HCT116 (cell line): Measurements from ENCODE around the gene CYP3A5. TPM values are rescaled to one million over a fixed set of nuclear protein-coding genes. Genes with fewer than 3 reads are reported as not detected.

ENCODE experiments used
- ATAC-seq: fragments of 200-7000 bp; cut with Tn5 transposase; 2 replicates; pipeline ENCODE4 v1.9.1; 2020; ENCODE audit warnings: mild to moderate bottlenecking, moderate library complexity
- BruUV-seq: library from RNA; stranded (reverse); fragments of 400-500 nt; replicated peaks from 2 replicates; lab custom pipeline; 2021; lab: Mats Ljungman, UMichigan
- CTCF ChIA-PET: fragments of 300-600 bp; sonication (Branson Sonifier 250); formaldehyde crosslinking; loops from one replicate; lab custom pipeline; 2021; ENCODE audit warnings: antibody characterized with exemption; lab: Charles Lee
- POLR2A ChIA-PET: fragments of 300-600, 350-600 bp; sonication (Branson Sonifier 250); formaldehyde crosslinking; loops from one replicate; lab custom pipeline; 2021; ENCODE audit warnings: antibody characterized with exemption; lab: Charles Lee
- RAD21 ChIA-PET, 2 experiments: fragments of 300-600 bp; sonication (Branson Sonifier 250); formaldehyde crosslinking; loops; one replicate each; lab custom pipeline; 2023; ENCODE audit warnings: low total read pairs in 2 of 2; ENCODE audit not compliant: uncharacterized antibody in 2 of 2, unreplicated experiment in 2 of 2, low non-redundant PET in 1 of 2; lab: Charles Lee
- DNase-seq: peaks from one replicate; pipeline ENCODE4 v3.0.0-alpha.2; 2010; ENCODE audit warnings: low read depth, low spot score
- H2AFZ ChIP-seq: fragments of 200-600 bp; shearing (Covaris generic), sonication (generic); 2 replicates; pipeline ENCODE4 v1.6.1; 2017; ENCODE audit warnings: low read depth, mixed run types, mixed read lengths, antibody characterized with exemption, low read length; ENCODE audit not compliant: poor library complexity, severe bottlenecking
- H3K27ac ChIP-seq: 2 replicates; pipeline ENCODE4 v1.5.1; 2012; ENCODE audit warnings: low read depth, low read length
- H3K27me3 ChIP-seq: fragments of 200-600 bp; sonication (generic); 2 replicates; pipeline ENCODE4 v1.6.1; 2016; ENCODE audit warnings: mixed run types, low read length, mixed read lengths; ENCODE audit not compliant: insufficient read depth
- H3K36me3 ChIP-seq, 2 experiments: fragments of 200-500 bp in 1 of 2; fragments of 200-600 bp in 1 of 2; sonication (Bioruptor generic) in 1 of 2; sonication (generic) in 1 of 2; 2 replicates each; pipeline versions ENCODE4 v1.5.1 to v1.6.1; 2014 to 2016; ENCODE audit warnings: low read length in 2 of 2, inconsistent platforms in 1 of 2, mixed read lengths in 1 of 2, mixed run types in 1 of 2; ENCODE audit not compliant: insufficient read depth in 2 of 2, control insufficient read depth in 1 of 2
- H3K4me1 ChIP-seq, 2 experiments: fragments of 200-600 bp in 1 of 2; sonication (generic) in 1 of 2; 2 replicates each; pipeline versions ENCODE4 v1.5.1 to v1.6.1; 2012 to 2017; ENCODE audit warnings: low read length in 2 of 2, inconsistent platforms in 1 of 2, mild to moderate bottlenecking in 1 of 2, mixed read lengths in 1 of 2, mixed run types in 1 of 2, moderate library complexity in 1 of 2; ENCODE audit not compliant: insufficient read depth in 2 of 2, control insufficient read depth in 1 of 2
- H3K4me2 ChIP-seq: fragments of 200-600 bp; sonication (generic); 2 replicates; pipeline ENCODE4 v1.6.1; 2017; ENCODE audit warnings: mixed run types, low read length, mixed read lengths
- H3K4me3 ChIP-seq, 2 experiments: fragments of 200-600 bp in 1 of 2; sonication (generic) in 1 of 2; replicated peaks in 1 of 2; 2 replicates each; pipeline ENCODE4 v1.5.1; 2011 to 2016; ENCODE audit warnings: low read length in 2 of 2, control low read depth in 1 of 2, low read depth in 1 of 2, mild to moderate bottlenecking in 1 of 2, mixed read lengths in 1 of 2, mixed run types in 1 of 2
- H3K79me2 ChIP-seq: fragments of 200-600 bp; sonication (generic); 2 replicates; pipeline ENCODE4 v1.6.1; 2017; ENCODE audit warnings: mild to moderate bottlenecking, mixed run types, low read length, moderate library complexity, mixed read lengths; ENCODE audit not compliant: insufficient read depth
- H3K9ac ChIP-seq: fragments of 200-600 bp; sonication (generic); 2 replicates; pipeline ENCODE4 v1.6.1; 2016; ENCODE audit warnings: low read length, mixed read lengths
- H3K9me2 ChIP-seq: fragments of 200-600 bp; sonication (generic), shearing (Covaris generic); 2 replicates; pipeline ENCODE4 v1.6.1; 2017; ENCODE audit warnings: mixed run types, mild to moderate bottlenecking, moderate library complexity; ENCODE audit not compliant: insufficient read depth
- H3K9me3 ChIP-seq, 2 experiments: fragments of 200-500 bp in 1 of 2; fragments of 200-600 bp in 1 of 2; sonication (Bioruptor generic) in 1 of 2; sonication (generic) in 1 of 2; 2 replicates each; pipeline ENCODE4 v1.6.1; 2014 to 2017; ENCODE audit warnings: low read length in 2 of 2, mixed read lengths in 2 of 2, inconsistent platforms in 1 of 2, low read depth in 1 of 2, mild to moderate bottlenecking in 1 of 2, mixed run types in 1 of 2, moderate library complexity in 1 of 2; ENCODE audit not compliant: control insufficient read depth in 1 of 2, insufficient read depth in 1 of 2
- H4K20me1 ChIP-seq: fragments of 200-600 bp; sonication (generic), shearing (Covaris generic); 2 replicates; pipeline ENCODE4 v1.6.1; 2017; ENCODE audit warnings: mixed run types, mild to moderate bottlenecking, moderate library complexity; ENCODE audit not compliant: insufficient read depth
- ATF3 ChIP-seq: IDR thresholded peaks from 2 replicates; pipeline ENCODE4 v1.6.1; 2012
- EGR1 ChIP-seq: IDR thresholded peaks from 2 replicates; pipeline ENCODE4 v1.6.1; 2012; ENCODE audit warnings: low read depth
- ELF1 ChIP-seq: IDR thresholded peaks from 2 replicates; pipeline ENCODE4 v1.6.1; 2012; ENCODE audit warnings: low read depth, borderline replicate concordance
- EZH2 ChIP-seq: fragments of 200-600 bp; sonication (generic); IDR thresholded peaks from 2 replicates; pipeline ENCODE4 v1.6.1; 2017; ENCODE audit warnings: antibody characterized with exemption, mixed run types
- FOSL1 ChIP-seq: IDR thresholded peaks from 2 replicates; pipeline ENCODE4 v1.6.1; 2012; ENCODE audit warnings: low read depth
- JUND ChIP-seq: IDR thresholded peaks from 2 replicates; pipeline ENCODE4 v1.6.1; 2012
- MAX ChIP-seq: IDR thresholded peaks from 2 replicates; pipeline ENCODE4 v1.6.1; 2012
- RAD21 ChIP-seq: IDR thresholded peaks from 2 replicates; pipeline ENCODE4 v1.6.1; 2012; ENCODE audit warnings: low read depth, mild to moderate bottlenecking
- SIN3A ChIP-seq: IDR thresholded peaks from 2 replicates; pipeline ENCODE4 v1.6.1; 2012; ENCODE audit warnings: low read depth
- SP1 ChIP-seq: IDR thresholded peaks from 2 replicates; pipeline ENCODE4 v1.6.1; 2012; ENCODE audit warnings: low read depth
- SRF ChIP-seq: IDR thresholded peaks from 2 replicates; pipeline ENCODE4 v1.6.1; 2012; ENCODE audit warnings: low read depth
- TCF7L2 ChIP-seq: IDR thresholded peaks from 2 replicates; pipeline ENCODE4 v1.7.0; 2011; ENCODE audit warnings: borderline replicate concordance, inconsistent platforms; ENCODE audit not compliant: insufficient read depth, insufficient read length; ENCODE audit errors: extremely low read depth
- YY1 ChIP-seq: IDR thresholded peaks from 2 replicates; pipeline ENCODE4 v1.6.1; 2011; ENCODE audit warnings: low read length, low read depth, moderate library complexity, mild to moderate bottlenecking; ENCODE audit not compliant: insufficient replicate concordance; ENCODE audit errors: extremely low read depth
- ZBTB33 ChIP-seq: IDR thresholded peaks from 2 replicates; pipeline ENCODE4 v1.6.1; 2011; ENCODE audit warnings: mild to moderate bottlenecking, low read length, moderate library complexity; ENCODE audit not compliant: insufficient replicate concordance; ENCODE audit errors: extremely low read depth
- ZNF274 ChIP-seq: fragments of 200-500 bp; sonication (Bioruptor generic); IDR thresholded peaks from 2 replicates; pipeline ENCODE4 v1.6.1; 2014; ENCODE audit warnings: mild to moderate bottlenecking, low read depth, low read length, inconsistent platforms
- intact Hi-C: fragments of 100-400 bp; cut with micrococcal nuclease; formaldehyde crosslinking; loops from 2 replicates; pipeline ENCODE4 v1.10.0; 2022
- total RNA-seq: library from RNA; stranded (reverse); gene quantifications from one replicate; pipeline ENCODE4 v1.2.1, GENCODE V29; 2021; ENCODE audit not compliant: unreplicated experiment
- TF ChIP-seq, protein P1 (sequence below): IDR thresholded peaks from 2 replicates; pipeline ENCODE4 v1.6.1; 2012; ENCODE audit warnings: low read depth
- TF ChIP-seq, protein P2 (sequence below), 3 experiments: fragments of 200-600 bp in 1 of 3; sonication (generic) in 1 of 3; IDR thresholded peaks in 2 of 3; conservative IDR thresholded peaks in 1 of 3; 2 replicates each; pipeline ENCODE4 v1.5.1; 2012 to 2017; ENCODE audit warnings: low read depth in 2 of 3, low read length in 2 of 3, antibody characterized with exemption in 1 of 3, borderline replicate concordance in 1 of 3, control low read depth in 1 of 3, mild to moderate bottlenecking in 1 of 3, mixed read lengths in 1 of 3, mixed run types in 1 of 3, moderate library complexity in 1 of 3; ENCODE audit not compliant: insufficient read depth in 1 of 3

CYP3A5 gene
- total RNA-seq, 1 experiment from 2014 or later: 1.5 TPM

DNA sequence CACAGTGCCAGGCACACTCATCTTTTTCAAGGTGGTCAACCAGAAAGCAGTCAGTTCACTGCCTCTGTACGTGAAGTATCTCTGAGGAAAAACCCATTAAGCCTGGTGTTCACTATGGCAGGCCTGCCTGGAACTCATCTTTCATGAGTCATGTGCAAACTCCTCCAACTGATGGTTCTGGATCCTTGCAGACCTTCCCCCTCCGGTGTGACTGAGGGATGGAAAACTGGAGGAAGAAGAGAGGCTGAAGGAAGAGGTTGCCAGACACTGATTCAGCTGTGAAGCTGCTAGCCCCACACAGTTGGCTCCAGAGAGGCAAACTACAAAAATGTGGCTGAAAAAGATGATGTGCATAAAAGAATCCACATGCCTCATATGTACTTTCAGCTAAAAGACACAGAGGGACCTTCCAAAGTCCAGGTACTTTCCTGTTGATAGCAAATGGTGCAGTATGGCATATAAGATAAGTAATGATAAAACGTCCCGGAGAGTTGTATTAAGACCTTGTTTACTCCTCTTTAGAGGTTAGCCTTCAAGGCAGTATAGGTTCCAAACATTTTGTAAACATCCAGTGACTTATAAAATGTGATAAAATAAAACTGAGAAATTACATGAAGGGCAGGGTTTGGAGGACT lies 2.7 kb downstream of the CYP3A5 start:
- ChIA-PET RAD21 (no interaction called here), POLR2A (no interaction called here), CTCF (no interaction called here)
- BruUV-seq: no TSS peak
- DNase-seq (no peak), ATAC-seq (no peak)
- Histone ChIP-seq H2AFZ (no peak overlapping the region), H3K27ac (no peak overlapping the region), H3K79me2 (no peaks in the 10 kb centered on the region), H3K4me2 (no peak overlapping the region), H3K27me3 (no peaks in the 10 kb centered on the region), H3K9ac (no peak overlapping the region), H3K4me1 (peaks cover 7 to 20% of the 10 kb centered on the region in 2 experiments; a peak in 3 of 4 replicates), H3K9me2 (no peaks in the 10 kb centered on the region), H3K36me3 (no peaks in the 10 kb centered on the region), H3K4me3 (no peak overlapping the region), H4K20me1 (no peaks in the 10 kb centered on the region), H3K9me3 (peaks cover 0 to 4% of the 10 kb centered on the region in 2 experiments; a peak in 1 of 4 replicates)
- TF ChIP-seq ZNF274: no peak
- TF ChIP-seq, protein P1, sequence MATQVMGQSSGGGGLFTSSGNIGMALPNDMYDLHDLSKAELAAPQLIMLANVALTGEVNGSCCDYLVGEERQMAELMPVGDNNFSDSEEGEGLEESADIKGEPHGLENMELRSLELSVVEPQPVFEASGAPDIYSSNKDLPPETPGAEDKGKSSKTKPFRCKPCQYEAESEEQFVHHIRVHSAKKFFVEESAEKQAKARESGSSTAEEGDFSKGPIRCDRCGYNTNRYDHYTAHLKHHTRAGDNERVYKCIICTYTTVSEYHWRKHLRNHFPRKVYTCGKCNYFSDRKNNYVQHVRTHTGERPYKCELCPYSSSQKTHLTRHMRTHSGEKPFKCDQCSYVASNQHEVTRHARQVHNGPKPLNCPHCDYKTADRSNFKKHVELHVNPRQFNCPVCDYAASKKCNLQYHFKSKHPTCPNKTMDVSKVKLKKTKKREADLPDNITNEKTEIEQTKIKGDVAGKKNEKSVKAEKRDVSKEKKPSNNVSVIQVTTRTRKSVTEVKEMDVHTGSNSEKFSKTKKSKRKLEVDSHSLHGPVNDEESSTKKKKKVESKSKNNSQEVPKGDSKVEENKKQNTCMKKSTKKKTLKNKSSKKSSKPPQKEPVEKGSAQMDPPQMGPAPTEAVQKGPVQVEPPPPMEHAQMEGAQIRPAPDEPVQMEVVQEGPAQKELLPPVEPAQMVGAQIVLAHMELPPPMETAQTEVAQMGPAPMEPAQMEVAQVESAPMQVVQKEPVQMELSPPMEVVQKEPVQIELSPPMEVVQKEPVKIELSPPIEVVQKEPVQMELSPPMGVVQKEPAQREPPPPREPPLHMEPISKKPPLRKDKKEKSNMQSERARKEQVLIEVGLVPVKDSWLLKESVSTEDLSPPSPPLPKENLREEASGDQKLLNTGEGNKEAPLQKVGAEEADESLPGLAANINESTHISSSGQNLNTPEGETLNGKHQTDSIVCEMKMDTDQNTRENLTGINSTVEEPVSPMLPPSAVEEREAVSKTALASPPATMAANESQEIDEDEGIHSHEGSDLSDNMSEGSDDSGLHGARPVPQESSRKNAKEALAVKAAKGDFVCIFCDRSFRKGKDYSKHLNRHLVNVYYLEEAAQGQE: no peak
- TF ChIP-seq SIN3A: no peak
- no peak for TF ChIP-seq MAX
- no peak for TF ChIP-seq ZBTB33
- no peak for TF ChIP-seq TCF7L2
- TF ChIP-seq JUND: no peak
- TF ChIP-seq SP1: no peak
- TF ChIP-seq ELF1: no peak
- TF ChIP-seq, protein P2, sequence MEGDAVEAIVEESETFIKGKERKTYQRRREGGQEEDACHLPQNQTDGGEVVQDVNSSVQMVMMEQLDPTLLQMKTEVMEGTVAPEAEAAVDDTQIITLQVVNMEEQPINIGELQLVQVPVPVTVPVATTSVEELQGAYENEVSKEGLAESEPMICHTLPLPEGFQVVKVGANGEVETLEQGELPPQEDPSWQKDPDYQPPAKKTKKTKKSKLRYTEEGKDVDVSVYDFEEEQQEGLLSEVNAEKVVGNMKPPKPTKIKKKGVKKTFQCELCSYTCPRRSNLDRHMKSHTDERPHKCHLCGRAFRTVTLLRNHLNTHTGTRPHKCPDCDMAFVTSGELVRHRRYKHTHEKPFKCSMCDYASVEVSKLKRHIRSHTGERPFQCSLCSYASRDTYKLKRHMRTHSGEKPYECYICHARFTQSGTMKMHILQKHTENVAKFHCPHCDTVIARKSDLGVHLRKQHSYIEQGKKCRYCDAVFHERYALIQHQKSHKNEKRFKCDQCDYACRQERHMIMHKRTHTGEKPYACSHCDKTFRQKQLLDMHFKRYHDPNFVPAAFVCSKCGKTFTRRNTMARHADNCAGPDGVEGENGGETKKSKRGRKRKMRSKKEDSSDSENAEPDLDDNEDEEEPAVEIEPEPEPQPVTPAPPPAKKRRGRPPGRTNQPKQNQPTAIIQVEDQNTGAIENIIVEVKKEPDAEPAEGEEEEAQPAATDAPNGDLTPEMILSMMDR (IDR thresholded peaks at IDR 0.05 in 2 of 3, conservative IDR thresholded peaks at IDR 0.05 in 1 of 3; ENCODE audit: borderline replicate concordance in 1 of 3, insufficient read depth in 1 of 3, low read depth in 2 of 3, low read length in 2 of 3): no peak
- TF ChIP-seq SRF: no peak
- TF ChIP-seq RAD21: no peak
- no peak for TF ChIP-seq EGR1
- no peak for TF ChIP-seq FOSL1
- no peak for TF ChIP-seq YY1
- TF ChIP-seq EZH2: no peak
- TF ChIP-seq ATF3: no peak
- intact Hi-C loops: no loop called here
